ENCODE results near the gene INO80B. TPM values are rescaled to one million over a fixed set of nuclear protein-coding genes. Genes with fewer than 3 reads are reported as not detected.

Gene INO80B
- polyA plus RNA-seq = 10 to 100 TPM; 33.4 to 44.9 TPM

- Histone ChIP-seq H3K27me3 (ENCODE audit: control insufficient read depth in 1 of 2, insufficient read depth in 2 of 2, low read length in 2 of 2) (no peaks in the 10 kb centered on the region), H3K9me3 (ENCODE audit: control insufficient read depth in 2 of 2, insufficient read depth in 1 of 2, low read depth in 1 of 2, low read length in 1 of 2) (no peaks in the 10 kb centered on the region), H3K27ac (ENCODE audit: low read depth in 2 of 2, low read length in 1 of 2) (peak within 1 kb of the TSS; percentile 46 to 61), H3K36me3 (ENCODE audit: control insufficient read depth in 2 of 2, insufficient read depth in 2 of 2, low read length in 1 of 2) (no peaks in the 10 kb centered on the region), H3K4me1 (ENCODE audit: control insufficient read depth in 2 of 2, insufficient read depth in 2 of 2, low read length in 1 of 2) (peaks cover 0 to 3% of the 10 kb centered on the region in 2 donors), H3K4me3 (ENCODE audit: low read depth in 1 of 2, low read length in 2 of 2) (peak within 1 kb of the TSS; percentile 65 to 86)
- WGBS, 2 donors = 1% methylated on average over 40 of the region's 40 CpGs
These were observed at the start of gene INO80B for GRCh38 chr2:74454654-74455511. Gene INO80B, plus strand, starts transcription at chr2:74455087. Its CDS starts 30 bp downstream, at chr2:74455117.

- Histone ChIP-seq H3K4me3 (ENCODE audit: low read depth in 1 of 2, low read length in 2 of 2) (no peak overlapping the region), H3K36me3 (ENCODE audit: control insufficient read depth in 2 of 2, insufficient read depth in 2 of 2, low read length in 1 of 2) (no peaks in the 10 kb centered on the region), H3K4me1 (ENCODE audit: control insufficient read depth in 2 of 2, insufficient read depth in 2 of 2, low read length in 1 of 2) (no peaks in the 10 kb centered on the region), H3K27me3 (ENCODE audit: control insufficient read depth in 1 of 2, insufficient read depth in 2 of 2, low read length in 2 of 2) (no peaks in the 10 kb centered on the region), H3K9me3 (ENCODE audit: control insufficient read depth in 2 of 2, insufficient read depth in 1 of 2, low read depth in 1 of 2, low read length in 1 of 2) (no peaks in the 10 kb centered on the region), H3K27ac (ENCODE audit: low read depth in 2 of 2, low read length in 1 of 2) (no peak overlapping the region)
These were observed 48.9 kb upstream of the INO80B start for GRCh38 chr2:74406035-74406434.

GRCh38 chr2:74407682-74408081 is 47.2 kb upstream of the INO80B start:
- no peaks in the 10 kb centered on the region for H3K36me3 ChIP-seq (ENCODE audit: control insufficient read depth in 2 of 2, insufficient read depth in 2 of 2, low read length in 1 of 2)
- WGBS, 2 donors = 72 to 79% methylated on average over 5 of the region's 5 CpGs
- H3K27ac ChIP-seq (ENCODE audit: low read depth in 2 of 2, low read length in 1 of 2) = no peak overlapping the region
- no peaks in the 10 kb centered on the region for H3K27me3 ChIP-seq (ENCODE audit: control insufficient read depth in 1 of 2, insufficient read depth in 2 of 2, low read length in 2 of 2)
- H3K4me1 ChIP-seq (ENCODE audit: control insufficient read depth in 2 of 2, insufficient read depth in 2 of 2, low read length in 1 of 2) = no peaks in the 10 kb centered on the region
- no peak overlapping the region for H3K4me3 ChIP-seq (ENCODE audit: low read depth in 1 of 2, low read length in 2 of 2)
- no peaks in the 10 kb centered on the region for H3K9me3 ChIP-seq (ENCODE audit: control insufficient read depth in 2 of 2, insufficient read depth in 1 of 2, low read depth in 1 of 2, low read length in 1 of 2)

- Histone ChIP-seq H3K9me3 (ENCODE audit: control insufficient read depth in 2 of 2, insufficient read depth in 1 of 2, low read depth in 1 of 2, low read length in 1 of 2) (no peaks in the 10 kb centered on the region), H3K36me3 (ENCODE audit: control insufficient read depth in 2 of 2, insufficient read depth in 2 of 2, low read length in 1 of 2) (no peaks in the 10 kb centered on the region), H3K27me3 (ENCODE audit: control insufficient read depth in 1 of 2, insufficient read depth in 2 of 2, low read length in 2 of 2) (peaks cover 0 to 2% of the 10 kb centered on the region in 2 donors), H3K4me3 (ENCODE audit: low read depth in 1 of 2, low read length in 2 of 2) (no peak overlapping the region), H3K4me1 (ENCODE audit: control insufficient read depth in 2 of 2, insufficient read depth in 2 of 2, low read length in 1 of 2) (peaks cover 4 to 10% of the 10 kb centered on the region in 2 donors), H3K27ac (ENCODE audit: low read depth in 2 of 2, low read length in 1 of 2) (no peak overlapping the region)
- 55 to 58% methylated on average over 8 of the region's 8 CpGs for WGBS, 2 donors
These were observed 41.7 kb upstream of the INO80B start for GRCh38 chr2:74413001-74413698.

DNA sequence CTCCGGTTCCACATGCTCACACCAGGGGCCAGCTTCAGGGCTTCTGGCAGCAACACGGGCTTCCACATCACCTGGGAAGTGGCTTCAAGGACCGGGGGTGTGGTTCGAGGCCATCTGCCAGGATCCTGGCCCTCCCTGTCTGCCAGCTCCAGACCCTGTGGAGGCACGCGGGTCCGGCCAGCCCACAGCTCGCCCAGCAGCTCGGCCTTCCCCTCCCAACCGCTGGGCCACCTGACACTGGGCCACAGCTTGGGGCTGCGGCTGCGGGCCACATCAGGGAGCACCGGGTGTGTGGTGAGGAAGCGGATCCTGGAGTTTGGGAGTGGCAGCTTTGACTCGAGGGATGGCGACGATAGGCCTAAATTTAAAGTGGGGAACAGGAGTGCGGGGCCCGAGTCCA is 40.4 kb upstream of the INO80B start:
- H3K4me1 ChIP-seq (ENCODE audit: control insufficient read depth in 2 of 2, insufficient read depth in 2 of 2, low read length in 1 of 2) = peaks cover 4 to 10% of the 10 kb centered on the region in 2 donors
- H3K36me3 ChIP-seq (ENCODE audit: control insufficient read depth in 2 of 2, insufficient read depth in 2 of 2, low read length in 1 of 2) = no peaks in the 10 kb centered on the region
- H3K9me3 ChIP-seq (ENCODE audit: control insufficient read depth in 2 of 2, insufficient read depth in 1 of 2, low read depth in 1 of 2, low read length in 1 of 2) = no peaks in the 10 kb centered on the region
- no peak overlapping the region for H3K27ac ChIP-seq (ENCODE audit: low read depth in 2 of 2, low read length in 1 of 2)
- peaks cover 0 to 2% of the 10 kb centered on the region in 2 donors for H3K27me3 ChIP-seq (ENCODE audit: control insufficient read depth in 1 of 2, insufficient read depth in 2 of 2, low read length in 2 of 2)
- peak overlapping the region; percentile 35 to 45 for H3K4me3 ChIP-seq (ENCODE audit: low read depth in 1 of 2, low read length in 2 of 2)
- WGBS, 2 donors = 29 to 40% methylated on average over 19 of the region's 19 CpGs

DNA sequence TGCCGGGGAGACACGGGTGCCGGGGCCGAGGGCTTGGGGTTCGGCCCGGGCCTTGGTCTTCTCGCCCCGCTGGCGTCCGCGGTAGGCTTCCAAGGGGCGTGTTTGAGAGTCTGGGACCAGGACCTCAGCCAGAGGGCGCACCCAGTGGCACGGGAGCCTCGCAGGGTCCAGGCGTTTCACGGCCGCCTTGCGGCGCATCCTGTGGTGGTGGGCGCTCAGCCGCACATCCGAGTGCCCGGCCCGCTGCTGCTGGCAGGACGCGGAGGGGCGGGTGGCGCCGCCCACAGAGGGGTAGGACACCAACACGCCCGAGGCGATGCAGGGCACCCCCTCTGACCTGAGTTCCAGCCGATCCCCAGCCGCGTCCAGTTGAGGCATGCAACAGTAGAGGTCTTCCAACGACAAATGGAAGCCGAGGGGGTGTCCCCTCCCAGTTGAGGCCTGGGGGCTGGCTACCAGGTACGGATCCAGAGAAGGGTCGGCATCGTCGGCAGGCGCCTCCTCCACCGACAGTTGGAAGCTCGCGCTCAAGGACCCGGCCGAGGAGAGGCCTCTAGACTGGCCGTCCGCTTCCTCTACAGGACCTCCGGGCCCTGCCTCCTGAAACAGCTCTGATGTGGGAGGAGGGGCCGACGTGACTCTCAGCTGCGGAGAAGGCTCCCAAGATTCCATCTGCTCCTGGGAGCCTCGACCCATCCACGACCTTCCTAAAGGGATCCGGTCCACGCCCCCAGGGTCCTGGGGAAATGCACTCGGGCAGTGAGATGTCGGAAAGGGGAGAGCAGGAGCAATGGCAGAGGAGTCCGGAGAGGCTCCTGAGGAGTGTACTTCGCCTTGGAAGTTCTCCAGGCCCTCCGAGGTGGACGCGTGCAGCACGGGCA is 39.8 kb upstream of the INO80B start:
- Histone ChIP-seq H3K36me3 (ENCODE audit: control insufficient read depth in 2 of 2, insufficient read depth in 2 of 2, low read length in 1 of 2) (no peaks in the 10 kb centered on the region), H3K27ac (ENCODE audit: low read depth in 2 of 2, low read length in 1 of 2) (no peak overlapping the region), H3K4me3 (ENCODE audit: low read depth in 1 of 2, low read length in 2 of 2) (peak overlapping the region; percentile 35 to 45), H3K9me3 (ENCODE audit: control insufficient read depth in 2 of 2, insufficient read depth in 1 of 2, low read depth in 1 of 2, low read length in 1 of 2) (no peaks in the 10 kb centered on the region), H3K27me3 (ENCODE audit: control insufficient read depth in 1 of 2, insufficient read depth in 2 of 2, low read length in 2 of 2) (peaks cover 0 to 2% of the 10 kb centered on the region in 2 donors), H3K4me1 (ENCODE audit: control insufficient read depth in 2 of 2, insufficient read depth in 2 of 2, low read length in 1 of 2) (peaks cover 4 to 10% of the 10 kb centered on the region in 2 donors)
- WGBS, 2 donors = 6 to 9% methylated on average over 66 of the region's 66 CpGs

DNA sequence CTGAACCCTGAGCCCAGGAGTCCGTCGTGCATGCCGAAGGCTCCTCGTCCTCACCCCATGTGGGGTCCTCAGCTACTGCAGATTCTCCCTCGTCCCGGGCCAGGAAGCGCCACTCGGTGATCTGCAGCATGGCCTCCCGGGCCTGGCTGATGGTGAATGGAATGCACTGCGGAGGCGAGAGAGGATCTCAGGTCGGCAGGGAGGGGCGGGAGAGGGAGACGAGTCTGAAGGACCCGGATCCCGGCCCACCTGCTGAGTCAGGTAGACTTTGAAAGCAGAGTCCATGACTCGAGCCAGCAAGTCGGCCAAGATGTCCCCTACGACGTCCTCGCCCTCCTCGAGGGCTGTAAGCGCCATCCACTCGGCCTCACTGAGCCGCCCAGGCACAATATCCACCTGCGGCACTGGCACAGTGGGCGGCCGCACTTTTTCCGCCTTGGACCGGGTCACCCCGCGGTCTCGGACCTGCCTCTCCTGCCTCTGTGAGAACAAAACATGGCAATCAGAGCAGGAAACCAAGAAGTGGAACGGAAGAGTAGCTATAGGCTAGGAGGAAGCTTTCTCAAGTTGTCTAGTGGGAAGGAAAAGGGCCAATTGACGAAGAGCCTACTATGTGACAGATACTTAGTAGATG is 39.0 kb upstream of the INO80B start:
- Histone ChIP-seq H3K27ac (ENCODE audit: low read depth in 2 of 2, low read length in 1 of 2) (no peak overlapping the region), H3K4me1 (ENCODE audit: control insufficient read depth in 2 of 2, insufficient read depth in 2 of 2, low read length in 1 of 2) (peaks cover 4 to 10% of the 10 kb centered on the region in 2 donors), H3K36me3 (ENCODE audit: control insufficient read depth in 2 of 2, insufficient read depth in 2 of 2, low read length in 1 of 2) (no peaks in the 10 kb centered on the region), H3K27me3 (ENCODE audit: control insufficient read depth in 1 of 2, insufficient read depth in 2 of 2, low read length in 2 of 2) (peaks cover 0 to 2% of the 10 kb centered on the region in 2 donors), H3K4me3 (ENCODE audit: low read depth in 1 of 2, low read length in 2 of 2) (peak overlapping the region; percentile 35 to 45), H3K9me3 (ENCODE audit: control insufficient read depth in 2 of 2, insufficient read depth in 1 of 2, low read depth in 1 of 2, low read length in 1 of 2) (no peaks in the 10 kb centered on the region)
- WGBS, 2 donors = 55 to 65% methylated on average over 35 of the region's 35 CpGs

- no peak overlapping the region for H3K27ac ChIP-seq (ENCODE audit: low read depth in 2 of 2, low read length in 1 of 2)
- peaks cover 4 to 13% of the 10 kb centered on the region in 2 donors for H3K4me1 ChIP-seq (ENCODE audit: control insufficient read depth in 2 of 2, insufficient read depth in 2 of 2, low read length in 1 of 2)
- H3K27me3 ChIP-seq (ENCODE audit: control insufficient read depth in 1 of 2, insufficient read depth in 2 of 2, low read length in 2 of 2) = peaks cover 0 to 2% of the 10 kb centered on the region in 2 donors
- whole genome bisulfite sequencing, 2 donors = 60 to 66% methylated on average over 3 of the region's 3 CpGs
- H3K36me3 ChIP-seq (ENCODE audit: control insufficient read depth in 2 of 2, insufficient read depth in 2 of 2, low read length in 1 of 2) = no peaks in the 10 kb centered on the region
- H3K4me3 ChIP-seq (ENCODE audit: low read depth in 1 of 2, low read length in 2 of 2) = no peak overlapping the region
- no peaks in the 10 kb centered on the region for H3K9me3 ChIP-seq (ENCODE audit: control insufficient read depth in 2 of 2, insufficient read depth in 1 of 2, low read depth in 1 of 2, low read length in 1 of 2)
These were observed 38.1 kb upstream of the INO80B start for GRCh38 chr2:74416778-74417177.

- no peak overlapping the region for H3K4me3 ChIP-seq (ENCODE audit: low read depth in 1 of 2, low read length in 2 of 2)
- H3K9me3 ChIP-seq (ENCODE audit: control insufficient read depth in 2 of 2, insufficient read depth in 1 of 2, low read depth in 1 of 2, low read length in 1 of 2) = no peaks in the 10 kb centered on the region
- no peak overlapping the region for H3K27ac ChIP-seq (ENCODE audit: low read depth in 2 of 2, low read length in 1 of 2)
- peaks cover 4 to 17% of the 10 kb centered on the region in 2 donors for H3K4me1 ChIP-seq (ENCODE audit: control insufficient read depth in 2 of 2, insufficient read depth in 2 of 2, low read length in 1 of 2)
- H3K36me3 ChIP-seq (ENCODE audit: control insufficient read depth in 2 of 2, insufficient read depth in 2 of 2, low read length in 1 of 2) = no peaks in the 10 kb centered on the region
- WGBS, 2 donors = 73 to 82% methylated on average over 3 of the region's 3 CpGs
- peaks cover 0 to 2% of the 10 kb centered on the region in 2 donors for H3K27me3 ChIP-seq (ENCODE audit: control insufficient read depth in 1 of 2, insufficient read depth in 2 of 2, low read length in 2 of 2)
These were observed 37.7 kb upstream of the INO80B start for GRCh38 chr2:74417197-74417596.
